Erythroblast (primary cell): ENCODE results near the gene TMEM151A.

Experiments
- GATA1 ChIP-seq: IDR thresholded peaks from 2 replicates; pipeline ENCODE4 v1.6.1; 2011; ENCODE audit warnings: low read depth, mild to moderate bottlenecking, control low read depth, low read length, moderate library complexity
- POLR2A ChIP-seq: IDR thresholded peaks from 2 replicates; pipeline ENCODE4 v1.6.1; 2011; ENCODE audit warnings: mild to moderate bottlenecking, low read length

DNA sequence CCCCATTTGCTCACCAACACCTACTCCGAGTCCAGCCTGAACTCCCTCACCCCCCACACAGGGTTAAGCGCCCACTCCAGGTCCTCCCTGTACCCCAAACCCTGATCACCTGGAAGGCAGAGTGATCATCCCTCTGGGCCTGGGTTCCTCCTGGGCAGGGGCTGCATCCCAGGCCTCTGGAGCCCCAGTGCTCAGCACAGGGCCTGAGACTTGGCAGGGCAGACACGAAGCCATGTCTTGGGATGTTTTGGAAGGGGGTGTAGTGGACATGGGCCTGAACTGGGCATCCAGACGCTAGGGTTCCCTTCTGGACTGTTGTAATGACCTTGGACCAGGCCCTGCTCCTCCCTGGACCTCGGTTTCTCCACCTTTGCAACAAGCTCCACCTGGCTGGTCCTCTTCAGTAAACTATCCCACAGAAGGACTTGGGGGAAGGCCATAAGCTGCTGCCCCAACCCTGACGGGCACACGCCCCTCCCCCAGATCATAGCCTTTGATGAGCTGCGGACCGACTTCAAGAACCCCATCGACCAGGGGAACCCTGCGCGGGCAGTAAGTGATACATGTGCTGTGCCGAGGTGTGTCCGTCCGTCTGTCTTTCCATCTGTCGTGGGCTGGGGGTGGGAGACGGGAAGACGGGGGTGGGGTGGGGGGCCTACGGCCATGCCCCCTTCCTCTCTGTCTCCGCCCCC, 9.8 kb upstream of the TMEM151A start:
- no peak for TF ChIP-seq POLR2A
- no peak for TF ChIP-seq GATA1
